Sigmoid colon (tissue), 7 donors: ENCODE measurements around the gene CAPZA2. TPM values are rescaled to one million over a fixed set of nuclear protein-coding genes. Genes with fewer than 3 reads are reported as not detected.

Experiments used
- DNase-seq: peaks from one replicate; pipeline ENCODE4 v3.0.0-alpha.2; 2019
- H3K27ac ChIP-seq, 4 donors: fragments of 200-600 bp; sonication (generic); one replicate each; pipeline ENCODE4 v1.5.1; 2016 to 2019; ENCODE audit warnings: mild to moderate bottlenecking in 1 of 4
- H3K27me3 ChIP-seq, 3 donors: fragments of 200-600 bp; sonication (generic); one replicate each; pipeline ENCODE4 v1.5.1; 2019; ENCODE audit warnings: mild to moderate bottlenecking in 1 of 3
- H3K36me3 ChIP-seq, 4 donors: fragments of 200-600 bp; sonication (generic); one replicate each; pipeline ENCODE4 v1.5.1; 2016 to 2019
- H3K4me1 ChIP-seq, 4 donors: fragments of 200-600 bp; sonication (generic); one replicate each; pipeline ENCODE4 v1.5.1; 2017 to 2019
- H3K4me3 ChIP-seq, 4 donors: fragments of 200-600 bp; sonication (generic); one replicate each; pipeline ENCODE4 v1.5.1; 2017 to 2019; ENCODE audit warnings: mild to moderate bottlenecking in 2 of 4, moderate library complexity in 1 of 4
- H3K9me3 ChIP-seq, 4 donors: fragments of 200-600 bp in 3 of 4; sonication (generic) in 3 of 4; one replicate each; pipeline versions ENCODE4 v1.5.1 to v1.6.1; 2013 to 2019
- EP300 ChIP-seq, 4 donors: sonication (generic); formaldehyde crosslinking; IDR thresholded peaks; one replicate each; pipeline ENCODE4 v1.6.1; 2017; ENCODE audit warnings: antibody characterized with exemption in 4 of 4
- POLR2A ChIP-seq, 2 donors: fragments of 450-650 bp; IDR thresholded peaks; one replicate each; pipeline ENCODE4 v1.6.1; 2016; ENCODE audit warnings: antibody characterized with exemption in 2 of 2, mild to moderate bottlenecking in 2 of 2, moderate library complexity in 2 of 2
- POLR2AphosphoS5 ChIP-seq, 4 donors: sonication (generic); formaldehyde crosslinking; IDR thresholded peaks; one replicate each; pipeline ENCODE4 v1.6.1; 2017; ENCODE audit warnings: antibody characterized with exemption in 4 of 4
- WGBS, 2 donors: extraction: QIAGEN DNeasy Blood & Tissue Kit; methylation state at CpG; one replicate each; pipeline ENCODE4 v1.1.7; 2013; 5-methylcytosine and 5-hydroxymethylcytosine counted together
- intact Hi-C: fragments of 100-400 bp; cut with DNase I; formaldehyde crosslinking; loops from one replicate; pipeline ENCODE4 v1.15.1; 2023
- polyA plus RNA-seq, 3 donors: library from polyadenylated mRNA; stranded (reverse); fragments of 200-250 nt; gene quantifications; one replicate each; pipeline ENCODE4 v1.2.3, GENCODE V29; 2013
- total RNA-seq, 4 donors: library from RNA; depleted of rRNA; stranded (reverse); fragments of >200 nt; gene quantifications; one replicate each; pipeline ENCODE4 v1.1.0, GENCODE V29; 2016
- TF ChIP-seq, protein P1 (sequence below), 4 experiments: fragments of 450-650 bp in 3 of 4; fragments of 200-600 bp in 1 of 4; IDR thresholded peaks; one replicate each; pipeline ENCODE4 v1.5.1; 2016 to 2019; ENCODE audit warnings: antibody characterized with exemption in 4 of 4, mild to moderate bottlenecking in 3 of 4, moderate library complexity in 2 of 4
- donor health status: healthy with polysubstance abuse.
- donor health status: Bipolar disorder and iron deficiency.
- donor health status: healthy.

Gene CAPZA2
- total and polyA plus RNA-seq, 7 donors, result 75.3 to 242 (median 189) TPM

DNA sequence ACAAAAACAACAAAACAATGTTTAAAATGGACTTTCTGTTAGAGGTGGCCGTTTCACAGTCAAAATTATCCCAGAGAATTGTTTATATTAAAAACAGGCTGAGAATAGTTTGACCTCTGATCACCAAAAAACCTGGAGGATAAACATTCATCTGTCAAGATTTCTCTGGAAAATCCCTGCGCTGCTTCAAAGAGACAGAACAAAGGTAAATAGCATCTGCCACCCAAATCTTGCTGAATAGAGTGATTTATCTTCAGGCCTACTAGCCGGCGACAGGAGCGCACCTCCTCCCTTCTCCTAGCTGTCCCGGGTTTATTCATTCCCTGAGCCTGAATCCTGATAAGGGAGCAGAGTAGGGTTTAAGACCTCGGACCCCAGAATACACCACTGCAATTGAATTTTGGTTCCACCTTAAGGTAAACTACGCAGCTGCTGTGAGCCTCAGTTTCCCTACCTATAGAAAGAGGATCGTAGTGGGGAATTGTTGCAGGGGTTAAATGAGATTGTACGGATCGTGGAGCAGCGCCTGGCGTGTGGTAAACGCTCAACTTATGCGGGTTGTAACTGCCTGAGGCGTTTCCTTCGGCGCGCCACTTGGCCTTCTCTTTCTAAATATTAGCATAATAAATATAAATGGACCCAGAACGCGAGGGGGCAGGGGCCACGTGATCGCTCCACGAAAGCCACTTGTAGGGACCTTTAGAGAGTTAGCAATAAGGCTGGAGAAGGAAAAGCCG lies 90.4 kb downstream of the CAPZA2 start:
- Histone ChIP-seq H3K4me3 (peak overlapping the region; percentile 79 to 99 (median 92)), H3K4me1 (peaks cover 0 to 43% (median 31%) of the 10 kb centered on the region in 4 donors), H3K9me3 (no peaks in the 10 kb centered on the region), H3K36me3 (no peaks in the 10 kb centered on the region), H3K27me3 (no peaks in the 10 kb centered on the region), H3K27ac (peak overlapping the region; percentile 99 to 100 (median 100))
- intact Hi-C loops, result no loop called here
- WGBS, 2 donors, result 3 to 8% methylated on average over 25 of the region's 25 CpGs
- peak; percentile 83 for DNase-seq
- TF ChIP-seq POLR2AphosphoS5 (IDR thresholded peaks at IDR 0.05), result no peak
- no peak for TF ChIP-seq EP300 (IDR thresholded peaks at IDR 0.05)
- TF ChIP-seq, protein P1, sequence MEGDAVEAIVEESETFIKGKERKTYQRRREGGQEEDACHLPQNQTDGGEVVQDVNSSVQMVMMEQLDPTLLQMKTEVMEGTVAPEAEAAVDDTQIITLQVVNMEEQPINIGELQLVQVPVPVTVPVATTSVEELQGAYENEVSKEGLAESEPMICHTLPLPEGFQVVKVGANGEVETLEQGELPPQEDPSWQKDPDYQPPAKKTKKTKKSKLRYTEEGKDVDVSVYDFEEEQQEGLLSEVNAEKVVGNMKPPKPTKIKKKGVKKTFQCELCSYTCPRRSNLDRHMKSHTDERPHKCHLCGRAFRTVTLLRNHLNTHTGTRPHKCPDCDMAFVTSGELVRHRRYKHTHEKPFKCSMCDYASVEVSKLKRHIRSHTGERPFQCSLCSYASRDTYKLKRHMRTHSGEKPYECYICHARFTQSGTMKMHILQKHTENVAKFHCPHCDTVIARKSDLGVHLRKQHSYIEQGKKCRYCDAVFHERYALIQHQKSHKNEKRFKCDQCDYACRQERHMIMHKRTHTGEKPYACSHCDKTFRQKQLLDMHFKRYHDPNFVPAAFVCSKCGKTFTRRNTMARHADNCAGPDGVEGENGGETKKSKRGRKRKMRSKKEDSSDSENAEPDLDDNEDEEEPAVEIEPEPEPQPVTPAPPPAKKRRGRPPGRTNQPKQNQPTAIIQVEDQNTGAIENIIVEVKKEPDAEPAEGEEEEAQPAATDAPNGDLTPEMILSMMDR (IDR thresholded peaks at IDR 0.05), result no peak
- no peak for TF ChIP-seq POLR2A (IDR thresholded peaks at IDR 0.05)

DNA sequence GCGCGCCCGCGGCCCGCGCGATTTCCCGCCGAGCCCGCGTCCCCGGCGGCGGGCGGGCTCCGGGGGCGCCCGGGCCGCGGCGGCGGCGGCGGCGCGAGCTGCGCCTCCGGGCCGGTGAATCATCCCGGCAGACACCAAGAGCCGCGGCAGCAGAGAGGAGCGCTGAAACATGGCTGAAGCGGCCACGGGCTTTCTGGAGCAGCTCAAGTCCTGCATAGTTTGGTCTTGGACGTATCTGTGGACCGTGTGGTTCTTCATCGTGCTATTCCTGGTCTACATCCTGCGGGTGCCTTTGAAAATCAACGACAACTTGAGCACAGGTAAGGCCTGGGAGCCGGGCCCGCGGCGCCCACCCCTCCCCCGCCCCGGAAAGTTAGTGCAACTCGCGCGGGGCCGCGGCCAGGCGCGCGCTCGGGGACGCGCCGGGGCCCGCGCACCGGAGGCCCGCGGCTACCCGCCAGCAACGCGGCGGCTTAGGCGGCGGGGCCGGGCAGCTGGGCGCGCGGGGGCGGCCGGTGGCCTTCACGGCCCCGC lies 91.1 kb downstream of the CAPZA2 start, which contains the start of gene ST7:
Gene ST7 (plus strand): TSS at position 130 of the 534 bp plus-strand sequence. CDS start 40 bp downstream, at position 170.
- peak; percentile 83 for DNase-seq
- Histone ChIP-seq H3K4me1 (peaks cover 0 to 43% (median 31%) of the 10 kb centered on the region in 4 donors), H3K9me3 (no peaks in the 10 kb centered on the region), H3K4me3 (peak within 1 kb of the TSS; percentile 79 to 99 (median 92)), H3K27me3 (no peaks in the 10 kb centered on the region), H3K27ac (peak within 1 kb of the TSS; percentile 99 to 100 (median 100)), H3K36me3 (no peaks in the 10 kb centered on the region)
- 1% methylated on average over 77 of the region's 77 CpGs for WGBS, 2 donors
- TF ChIP-seq EP300 (IDR thresholded peaks at IDR 0.05), result no peak
- TF ChIP-seq POLR2AphosphoS5 (IDR thresholded peaks at IDR 0.05), result peak in 3 of 4 donors; percentile 16 to 76 (median 63)
- TF ChIP-seq POLR2A (IDR thresholded peaks at IDR 0.05), result no peak
- TF ChIP-seq, protein P1 (IDR thresholded peaks at IDR 0.05), result no peak
- intact Hi-C loops, result no loop called here

DNA sequence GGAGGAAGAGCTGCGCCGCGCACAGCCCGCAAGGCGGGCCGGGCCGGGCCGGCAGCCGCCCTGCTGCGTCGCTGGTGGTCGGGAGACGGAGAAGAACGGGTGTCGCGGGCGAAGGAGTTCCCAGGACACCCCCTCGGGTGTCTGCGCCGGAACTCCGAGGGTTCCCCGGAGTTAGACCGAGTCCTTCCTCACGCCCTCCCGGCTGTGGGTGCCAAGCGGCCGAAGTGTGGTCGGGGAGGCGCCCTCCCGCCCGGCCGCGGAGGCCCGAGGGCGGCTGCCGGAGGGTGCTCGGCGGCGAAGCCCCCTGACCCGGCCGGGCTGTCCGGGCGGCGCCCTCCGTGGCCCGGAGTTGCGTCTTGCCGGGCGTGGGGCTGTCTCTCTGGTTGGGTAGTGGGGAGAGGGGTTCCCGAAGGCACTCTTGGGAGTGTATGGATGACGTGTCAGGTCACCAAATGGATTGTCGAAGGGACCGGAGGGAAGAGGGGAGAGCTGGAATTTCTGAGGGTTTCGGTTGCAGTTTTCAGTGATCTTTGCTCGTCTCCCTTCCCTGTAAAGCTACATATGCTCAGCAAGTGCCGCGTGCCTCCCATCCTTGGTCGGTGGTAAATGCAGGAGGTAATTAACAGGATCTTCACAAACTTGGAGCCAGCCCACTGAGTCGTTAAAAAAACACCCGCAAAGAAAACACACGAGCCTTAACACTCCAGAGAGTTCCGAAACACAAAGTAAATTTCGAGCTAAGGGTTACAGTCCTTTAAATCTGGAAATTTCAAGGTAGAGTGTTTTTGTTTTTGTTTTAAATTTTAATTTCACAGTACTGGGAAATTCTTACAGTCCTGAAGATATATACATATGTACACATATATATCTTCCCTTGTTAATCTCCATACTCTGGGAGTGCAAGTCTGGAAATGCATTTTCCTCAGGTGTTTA lies 91.8 kb downstream of the CAPZA2 start:
- DNase-seq, result peak; percentile 80
- H3K27ac ChIP-seq, result peak overlapping the region; percentile 99 to 100 (median 100)
- H3K4me1 ChIP-seq, result peaks cover 0 to 43% (median 31%) of the 10 kb centered on the region in 4 donors
- H3K36me3 ChIP-seq, result no peaks in the 10 kb centered on the region
- peak in 1 of 2 donors; percentile 24 for TF ChIP-seq POLR2A (IDR thresholded peaks at IDR 0.05)
- TF ChIP-seq, protein P1 (IDR thresholded peaks at IDR 0.05), result no peak
- TF ChIP-seq POLR2AphosphoS5 (IDR thresholded peaks at IDR 0.05), result peak in 2 of 4 donors; percentile 33 to 73
- no peaks in the 10 kb centered on the region for H3K9me3 ChIP-seq
- intact Hi-C loops, result no loop called here
- no peaks in the 10 kb centered on the region for H3K27me3 ChIP-seq
- peak overlapping the region; percentile 79 to 99 (median 92) for H3K4me3 ChIP-seq
- WGBS, 2 donors, result 1% methylated on average over 63 of the region's 63 CpGs

DNA sequence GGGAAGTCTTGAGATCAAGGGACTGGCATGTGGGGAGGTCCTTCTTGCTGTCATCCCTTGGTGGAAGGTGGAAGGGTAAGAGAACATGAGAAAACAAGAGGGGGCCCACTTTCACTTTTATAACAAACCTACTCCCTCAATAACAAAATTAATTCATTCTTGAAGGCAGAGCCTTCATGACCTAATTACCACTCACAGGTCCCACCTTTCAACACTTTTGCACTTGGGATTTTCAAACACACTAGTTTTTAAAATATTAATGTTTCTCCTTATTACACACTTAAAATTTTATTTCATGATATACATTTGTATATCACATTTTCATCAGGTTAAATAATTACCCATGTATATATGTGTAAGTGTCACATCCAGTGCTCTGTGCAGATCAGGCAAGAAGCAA lies 93.0 kb downstream of the CAPZA2 start:
- intact Hi-C loops, result no loop called here
- no peak for TF ChIP-seq EP300 (IDR thresholded peaks at IDR 0.05)
- TF ChIP-seq, protein P1 (IDR thresholded peaks at IDR 0.05), result no peak
- TF ChIP-seq POLR2A (IDR thresholded peaks at IDR 0.05), result no peak
- TF ChIP-seq POLR2AphosphoS5 (IDR thresholded peaks at IDR 0.05), result no peak
- Histone ChIP-seq H3K4me3 (peak overlapping the region; percentile 13 to 99 (median 92)), H3K9me3 (no peaks in the 10 kb centered on the region), H3K4me1 (peaks cover 0 to 47% (median 31%) of the 10 kb centered on the region in 4 donors), H3K27me3 (no peaks in the 10 kb centered on the region), H3K27ac (peak overlapping the region; percentile 99 to 100 (median 100)), H3K36me3 (no peaks in the 10 kb centered on the region)
- no peak for DNase-seq
